Mesenchymal stem cell (in vitro differentiated cells and primary cell): ENCODE data around the gene EAF1.

Experiments
- DNase-seq: peaks from one replicate; pipeline ENCODE4 v3.0.0-alpha.2; 2013
- H2AFZ ChIP-seq: one replicate; pipeline ENCODE4 v1.6.1; 2013; ENCODE audit warnings: low read depth, mild to moderate bottlenecking, control low read depth, inconsistent platforms, low read length, moderate library complexity
- H2AK5ac ChIP-seq: 2 replicates; pipeline ENCODE4 v1.6.1; 2013; ENCODE audit warnings: low read length, moderate library complexity, mild to moderate bottlenecking, inconsistent platforms; ENCODE audit not compliant: severe bottlenecking
- H2BK120ac ChIP-seq: one replicate; pipeline ENCODE4 v1.6.1; 2013; ENCODE audit warnings: low read depth, mild to moderate bottlenecking, inconsistent platforms, low read length, moderate library complexity
- H2BK12ac ChIP-seq, 2 experiments: one replicate each; pipeline ENCODE4 v1.6.1; 2013; ENCODE audit warnings: inconsistent platforms in 2 of 2, low read length in 2 of 2, mild to moderate bottlenecking in 2 of 2, moderate library complexity in 2 of 2, control low read depth in 1 of 2
- H2BK15ac ChIP-seq: one replicate; pipeline ENCODE4 v1.6.1; 2013; ENCODE audit warnings: mild to moderate bottlenecking, low read depth, inconsistent platforms; ENCODE audit not compliant: poor library complexity, severe bottlenecking
- H2BK5ac ChIP-seq: 2 replicates; pipeline ENCODE4 v1.6.1; 2013; ENCODE audit warnings: low read depth, mild to moderate bottlenecking, low read length, control low read depth, inconsistent platforms; ENCODE audit not compliant: poor library complexity, severe bottlenecking
- H3K14ac ChIP-seq, 2 experiments: one replicate each; pipeline ENCODE4 v1.6.1; 2013; ENCODE audit warnings: inconsistent platforms in 2 of 2, low read length in 2 of 2, control low read depth in 1 of 2, mild to moderate bottlenecking in 1 of 2, moderate library complexity in 1 of 2
- H3K18ac ChIP-seq, 2 experiments: one replicate each; pipeline ENCODE4 v1.6.1; 2013; ENCODE audit warnings: inconsistent platforms in 2 of 2, low read length in 2 of 2, control low read depth in 1 of 2, low read depth in 1 of 2, mild to moderate bottlenecking in 1 of 2
- H3K23ac ChIP-seq, 2 experiments: one replicate each; pipeline ENCODE4 v1.6.1; 2013; ENCODE audit warnings: inconsistent platforms in 2 of 2, low read length in 2 of 2, mild to moderate bottlenecking in 2 of 2, moderate library complexity in 2 of 2, control low read depth in 1 of 2
- H3K27ac ChIP-seq: 2 replicates; pipeline ENCODE4 v1.5.1; 2013; ENCODE audit warnings: mild to moderate bottlenecking, moderate library complexity, low read length, control low read depth, inconsistent platforms; ENCODE audit not compliant: poor library complexity, severe bottlenecking
- H3K27me3 ChIP-seq, 2 experiments: 2 replicates each; pipeline versions ENCODE4 v1.6.1 to v1.7.0; 2013; ENCODE audit warnings: low read length in 2 of 2, mild to moderate bottlenecking in 2 of 2, moderate library complexity in 2 of 2, control low read depth in 1 of 2, inconsistent platforms in 1 of 2; ENCODE audit not compliant: control insufficient read depth in 1 of 2, insufficient read depth in 1 of 2
- H3K36me3 ChIP-seq, 2 experiments: 2 replicates each; pipeline versions ENCODE4 v1.6.1 to v1.7.0; 2013; ENCODE audit warnings: low read length in 2 of 2, control low read depth in 1 of 2, inconsistent platforms in 1 of 2, low read depth in 1 of 2, mild to moderate bottlenecking in 1 of 2; ENCODE audit not compliant: insufficient read depth in 2 of 2, control insufficient read depth in 1 of 2
- H3K4ac ChIP-seq, 2 experiments: one replicate each; pipeline ENCODE4 v1.6.1; 2013; ENCODE audit warnings: inconsistent platforms in 2 of 2, low read length in 2 of 2, mild to moderate bottlenecking in 2 of 2, moderate library complexity in 2 of 2, control low read depth in 1 of 2, low read depth in 1 of 2
- H3K4me1 ChIP-seq: 2 replicates; pipeline ENCODE4 v1.6.1; 2013; ENCODE audit warnings: low read depth, low read length, control low read depth; ENCODE audit not compliant: control insufficient read depth, insufficient read depth
- H3K4me2 ChIP-seq: 2 replicates; pipeline ENCODE4 v1.6.1; 2013; ENCODE audit warnings: low read length, mild to moderate bottlenecking, inconsistent platforms; ENCODE audit not compliant: poor library complexity, severe bottlenecking
- H3K4me3 ChIP-seq, 2 experiments: 2 replicates each; pipeline versions ENCODE4 v1.5.1 to v1.7.0; 2013; ENCODE audit warnings: low read length in 2 of 2, mild to moderate bottlenecking in 2 of 2, control low read depth in 1 of 2, low read depth in 1 of 2; ENCODE audit not compliant: insufficient read depth in 1 of 2
- H3K79me1 ChIP-seq: replicated peaks from 2 replicates; pipeline ENCODE4 v1.6.1; 2013; ENCODE audit warnings: mild to moderate bottlenecking, control low read depth, low read length, inconsistent platforms; ENCODE audit not compliant: poor library complexity, severe bottlenecking
- H3K9ac ChIP-seq: 2 replicates; pipeline ENCODE4 v1.7.0; 2013; ENCODE audit warnings: mild to moderate bottlenecking, low read length, moderate library complexity
- H3K9me3 ChIP-seq: 2 replicates; pipeline ENCODE4 v1.7.0; 2013; ENCODE audit warnings: mild to moderate bottlenecking, low read length; ENCODE audit not compliant: control insufficient read depth
- H4K8ac ChIP-seq: one replicate; pipeline ENCODE4 v1.6.1; 2013; ENCODE audit warnings: inconsistent platforms, mild to moderate bottlenecking, low read length, moderate library complexity
- H4K91ac ChIP-seq: one replicate; pipeline ENCODE4 v1.6.1; 2013; ENCODE audit warnings: mild to moderate bottlenecking, low read length, inconsistent platforms
- WGBS: methylation state at CpG from one replicate; pipeline ENCODE4 v1.1.7; 2013; ENCODE audit warnings: mixed read lengths; 5-methylcytosine and 5-hydroxymethylcytosine counted together

EAF1 gene

GRCh38 chr3:15428539-15428938 is 1.1 kb downstream of the EAF1 start:
- Histone ChIP-seq H4K8ac (no peak overlapping the region), H4K91ac (no peak overlapping the region), H3K36me3 (peaks cover 15 to 51% of the 10 kb centered on the region in 2 experiments), H3K27me3 (no peaks in the 10 kb centered on the region), H3K18ac (no peak overlapping the region), H3K27ac (no peak overlapping the region), H3K14ac (no peak overlapping the region), H2BK15ac (no peak overlapping the region), H2AK5ac (no peak overlapping the region), H3K79me1 (peaks cover 38% of the 10 kb centered on the region), H2BK5ac (no peak overlapping the region), H2BK12ac (no peak overlapping the region), H3K9me3 (no peaks in the 10 kb centered on the region), H3K4ac (no peak overlapping the region), H3K4me2 (peak overlapping the region; percentile 66), H3K4me3 (peak overlapping the region in 1 of 2 experiments; percentile 100), H3K4me1 (peaks cover 7% of the 10 kb centered on the region), H3K23ac (no peak overlapping the region), H3K9ac (peak overlapping the region; percentile 99), H2AFZ (no peak overlapping the region), H2BK120ac (no peak overlapping the region)
- DNase-seq: peak; percentile 65
- 36% methylated on average over 9 of the region's 9 CpGs for WGBS

- Histone ChIP-seq H2BK12ac (no peak overlapping the region), H3K14ac (no peak overlapping the region), H4K91ac (no peak overlapping the region), H3K18ac (no peak overlapping the region), H3K4ac (no peak overlapping the region), H3K4me3 (peak overlapping the region in 1 of 2 experiments; percentile 100), H3K27me3 (no peaks in the 10 kb centered on the region), H3K4me1 (peaks cover 7% of the 10 kb centered on the region), H3K79me1 (peaks cover 34% of the 10 kb centered on the region), H3K23ac (no peak overlapping the region), H2BK15ac (no peak overlapping the region), H3K4me2 (no peak overlapping the region), H3K9ac (peak overlapping the region; percentile 99), H2BK120ac (no peak overlapping the region), H3K36me3 (peaks cover 10 to 51% of the 10 kb centered on the region in 2 experiments), H4K8ac (no peak overlapping the region), H3K27ac (no peak overlapping the region), H2BK5ac (no peak overlapping the region), H3K9me3 (no peaks in the 10 kb centered on the region), H2AK5ac (no peak overlapping the region), H2AFZ (no peak overlapping the region)
- 95% methylated on average over 5 of the region's 6 CpGs for WGBS
- no peak for DNase-seq
These were observed 1.7 kb downstream of the EAF1 start for GRCh38 chr3:15429080-15429479.

- no peak overlapping the region for H2AFZ ChIP-seq
- H2BK120ac ChIP-seq: no peak overlapping the region
- peaks cover 41% of the 10 kb centered on the region for H3K79me1 ChIP-seq
- no peak overlapping the region for H3K4ac ChIP-seq
- H3K27me3 ChIP-seq: no peaks in the 10 kb centered on the region
- H3K4me1 ChIP-seq: peaks cover 7% of the 10 kb centered on the region
- H3K9ac ChIP-seq: peak overlapping the region; percentile 3
- peak overlapping the region in 1 of 2 experiments; percentile 55 for H3K14ac ChIP-seq
- DNase-seq: no peak
- H2BK5ac ChIP-seq: no peak overlapping the region
- H3K9me3 ChIP-seq: no peaks in the 10 kb centered on the region
- no peak overlapping the region for H2BK15ac ChIP-seq
- no peak overlapping the region for H2BK12ac ChIP-seq
- H3K4me3 ChIP-seq: no peak overlapping the region
- no peak overlapping the region for H3K18ac ChIP-seq
- H3K27ac ChIP-seq: no peak overlapping the region
- no peak overlapping the region for H3K23ac ChIP-seq
- peaks cover 16 to 53% of the 10 kb centered on the region in 2 experiments for H3K36me3 ChIP-seq
- no peak overlapping the region for H3K4me2 ChIP-seq
- H4K8ac ChIP-seq: no peak overlapping the region
- WGBS: 80% methylated on average over 1 of the region's 1 CpG
- H2AK5ac ChIP-seq: no peak overlapping the region
- no peak overlapping the region for H4K91ac ChIP-seq
These were observed 3.2 kb downstream of the EAF1 start for GRCh38 chr3:15430624-15431023.

GRCh38 chr3:15431256-15431837 is 3.9 kb downstream of the EAF1 start:
- no peaks in the 10 kb centered on the region for H3K9me3 ChIP-seq
- H2AFZ ChIP-seq: no peak overlapping the region
- H3K23ac ChIP-seq: no peak overlapping the region
- no peak overlapping the region for H2BK5ac ChIP-seq
- H2BK120ac ChIP-seq: no peak overlapping the region
- H4K8ac ChIP-seq: no peak overlapping the region
- no peaks in the 10 kb centered on the region for H3K27me3 ChIP-seq
- no peak overlapping the region for H3K27ac ChIP-seq
- H2AK5ac ChIP-seq: no peak overlapping the region
- H3K4me3 ChIP-seq: no peak overlapping the region
- H3K4ac ChIP-seq: no peak overlapping the region
- H3K79me1 ChIP-seq: peaks cover 37% of the 10 kb centered on the region
- H4K91ac ChIP-seq: no peak overlapping the region
- no peak overlapping the region for H2BK12ac ChIP-seq
- peaks cover 7% of the 10 kb centered on the region for H3K4me1 ChIP-seq
- no peak overlapping the region for H3K18ac ChIP-seq
- WGBS: 100% methylated on average over 3 of the region's 3 CpGs
- H3K36me3 ChIP-seq: peaks cover 18 to 61% of the 10 kb centered on the region in 2 experiments
- no peak overlapping the region for H3K14ac ChIP-seq
- H3K9ac ChIP-seq: peak overlapping the region; percentile 14
- DNase-seq: no peak
- no peak overlapping the region for H3K4me2 ChIP-seq
- no peak overlapping the region for H2BK15ac ChIP-seq
